ENCODE data around the gene SYNM.

- no peak for TF ChIP-seq EZH2 (IDR thresholded peaks at IDR 0.05; ENCODE audit: insufficient read depth, poor library complexity, severe bottlenecking)
- no peak for TF ChIP-seq EZH2phosphoT487 (IDR thresholded peaks at IDR 0.05; ENCODE audit: insufficient read depth, low read depth)
These were observed 27.9 kb downstream of the SYNM start for GRCh38 chr15:99132634-99133287.

All from GM23248 (cell line).